Measurements from ENCODE around the gene EHD4.

The EHD4 gene

GRCh38 chr15:41901431-41901830 is 70.9 kb downstream of the EHD4 start:
- in situ Hi-C loops (cut with HindIII; ENCODE audit: low sequenced_read_pairs), result no loop called here
- TF ChIP-seq CTCF (IDR thresholded peaks at IDR 0.05; ENCODE audit: low read depth, low read length, missing control alignments), result no peak
- H3K4me3 ChIP-seq (ENCODE audit: low read depth, low read length), result no peak overlapping the region
- DNase-seq (ENCODE audit: low read depth), result no peak

GRCh38 chr15:41900526-41901380 is 71.6 kb downstream of the EHD4 start:
- no peak for DNase-seq (ENCODE audit: low read depth)
- in situ Hi-C loops (cut with HindIII; ENCODE audit: low sequenced_read_pairs), result no loop called here
- no peak overlapping the region for H3K4me3 ChIP-seq (ENCODE audit: low read depth, low read length)
- no peak for TF ChIP-seq CTCF (IDR thresholded peaks at IDR 0.05; ENCODE audit: low read depth, low read length, missing control alignments)

GRCh38 chr15:41899854-41900442 is 72.4 kb downstream of the EHD4 start:
- H3K4me3 ChIP-seq (ENCODE audit: low read depth, low read length), result no peak overlapping the region
- TF ChIP-seq CTCF (IDR thresholded peaks at IDR 0.05; ENCODE audit: low read depth, low read length, missing control alignments), result no peak
- no peak for DNase-seq (ENCODE audit: low read depth)
- in situ Hi-C loops (cut with HindIII; ENCODE audit: low sequenced_read_pairs), result loop anchor here (25.0 kb wide), 1 partner anchor 113 kb away; no protein-coding TSS in a partner anchor

- no peak overlapping the region for H3K4me3 ChIP-seq (ENCODE audit: low read depth, low read length)
- TF ChIP-seq CTCF (IDR thresholded peaks at IDR 0.05; ENCODE audit: low read depth, low read length, missing control alignments), result no peak
- no peak for DNase-seq (ENCODE audit: low read depth)
- in situ Hi-C loops (cut with HindIII; ENCODE audit: low sequenced_read_pairs), result loop anchor here (25.0 kb wide), 1 partner anchor 110 kb away; no protein-coding TSS in a partner anchor
Observed at GRCh38 chr15:41897363-41897799, 75.0 kb downstream of the EHD4 start.

GRCh38 chr15:41896566-41896965 is 75.8 kb downstream of the EHD4 start:
- in situ Hi-C loops (cut with HindIII; ENCODE audit: low sequenced_read_pairs), result loop anchor here (25.0 kb wide), 1 partner anchor 109 kb away; no protein-coding TSS in a partner anchor
- no peak for TF ChIP-seq CTCF (IDR thresholded peaks at IDR 0.05; ENCODE audit: low read depth, low read length, missing control alignments)
- DNase-seq (ENCODE audit: low read depth), result no peak
- H3K4me3 ChIP-seq (ENCODE audit: low read depth, low read length), result no peak overlapping the region

- in situ Hi-C loops (cut with HindIII; ENCODE audit: low sequenced_read_pairs), result loop anchor here (25.0 kb wide), 1 partner anchor 109 kb away; no protein-coding TSS in a partner anchor
- no peak for TF ChIP-seq CTCF (IDR thresholded peaks at IDR 0.05; ENCODE audit: low read depth, low read length, missing control alignments)
- no peak overlapping the region for H3K4me3 ChIP-seq (ENCODE audit: low read depth, low read length)
- DNase-seq (ENCODE audit: low read depth), result no peak
Observed at GRCh38 chr15:41895957-41896356, 76.4 kb downstream of the EHD4 start.

Data from astrocyte of the cerebellum (primary cell).